NCI-H2171 (cell line): ENCODE data around the gene PSMA3.
A peak's percentile ranks its signal among the peaks of the same experiment; 100 is the strongest.

ENCODE experiments used
- DNase-seq: peaks from one replicate; lab custom pipeline; 2025; lab: John Stamatoyannopoulos, UW

PSMA3 gene

DNA sequence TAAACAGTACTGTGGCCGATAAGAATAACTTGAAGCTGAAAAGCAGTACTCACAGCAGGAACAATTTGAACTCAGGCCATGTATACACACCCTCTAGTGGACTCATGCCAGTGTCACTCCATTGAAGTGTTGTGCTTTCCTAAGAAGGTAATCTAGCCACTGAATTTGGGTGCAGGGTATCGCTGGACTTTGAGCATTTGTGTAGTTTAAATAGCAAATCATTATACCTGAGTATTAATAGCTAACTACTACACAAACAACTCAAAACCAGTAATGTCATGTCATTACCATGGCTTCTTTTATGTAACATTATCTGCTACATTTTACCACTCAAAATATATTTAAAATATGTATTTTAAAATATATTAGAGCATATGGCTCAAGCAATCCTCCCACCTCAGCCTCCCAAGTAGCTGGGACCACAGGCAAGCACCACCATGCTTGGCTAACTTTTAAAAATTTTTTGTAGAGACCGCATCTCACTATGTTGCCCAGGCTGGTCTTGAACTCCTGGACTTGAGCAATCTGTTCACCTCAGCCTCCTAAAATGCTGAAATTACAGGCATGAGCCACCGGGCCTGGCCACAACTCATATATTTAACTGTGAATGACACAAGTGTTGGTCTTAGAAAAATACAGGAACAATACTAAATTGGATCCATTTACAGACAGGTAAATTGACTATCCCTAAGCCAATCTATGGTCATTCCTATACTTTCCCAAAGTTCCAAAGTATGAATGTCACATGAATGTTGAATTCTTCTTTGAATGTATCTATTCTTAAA is 28.1 kb downstream of the PSMA3 start:
- DNase-seq: no peak

DNA sequence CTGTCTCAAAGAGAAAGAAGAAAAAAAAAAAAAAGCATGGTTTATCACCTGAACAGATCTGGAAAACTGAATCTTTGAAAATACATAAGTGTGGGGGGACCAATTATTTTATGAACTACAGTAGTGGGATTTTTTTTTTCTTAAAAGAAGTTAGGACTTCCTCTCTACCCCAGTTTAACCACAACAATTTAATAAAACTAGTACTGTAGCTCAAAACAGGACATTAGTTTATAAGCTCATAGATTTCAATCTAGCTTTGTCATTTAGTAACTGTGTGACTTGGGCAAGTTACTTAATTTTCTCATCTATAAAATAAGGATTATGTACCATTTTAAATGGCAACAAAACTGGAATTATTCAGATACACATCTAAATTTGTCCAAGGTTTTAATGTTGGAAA is 30.2 kb downstream of the PSMA3 start:
- no peak for DNase-seq

DNA sequence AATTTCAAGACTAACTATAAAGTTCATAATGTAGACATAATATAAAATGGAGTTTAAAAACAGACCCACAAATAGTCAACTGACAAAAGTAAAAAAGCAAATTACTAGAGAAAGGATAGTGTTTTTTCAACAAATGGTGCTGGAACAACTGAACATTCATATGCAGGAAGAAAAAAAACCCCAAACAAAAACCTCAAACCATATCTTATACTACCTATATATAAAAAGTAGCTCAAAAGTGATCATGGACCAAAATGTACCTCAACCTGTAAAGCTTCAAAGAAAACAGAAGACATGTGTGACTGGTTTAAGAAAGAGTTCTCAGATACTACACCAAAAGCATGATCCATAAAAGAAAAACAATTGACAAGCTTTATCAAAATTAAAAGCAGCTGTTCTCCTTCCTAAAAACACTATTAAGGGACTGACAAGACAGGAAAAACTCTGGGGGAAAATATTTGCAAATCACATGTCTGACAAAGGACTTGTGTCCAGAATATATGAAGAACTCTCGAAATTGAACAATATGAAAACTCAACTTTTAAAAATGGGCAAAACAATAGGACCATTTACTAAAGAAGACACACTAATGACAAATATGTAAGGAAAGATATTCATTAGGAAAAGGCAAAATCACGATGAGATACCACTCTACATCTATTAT is 31.0 kb downstream of the PSMA3 start:
- DNase-seq: no peak

DNA sequence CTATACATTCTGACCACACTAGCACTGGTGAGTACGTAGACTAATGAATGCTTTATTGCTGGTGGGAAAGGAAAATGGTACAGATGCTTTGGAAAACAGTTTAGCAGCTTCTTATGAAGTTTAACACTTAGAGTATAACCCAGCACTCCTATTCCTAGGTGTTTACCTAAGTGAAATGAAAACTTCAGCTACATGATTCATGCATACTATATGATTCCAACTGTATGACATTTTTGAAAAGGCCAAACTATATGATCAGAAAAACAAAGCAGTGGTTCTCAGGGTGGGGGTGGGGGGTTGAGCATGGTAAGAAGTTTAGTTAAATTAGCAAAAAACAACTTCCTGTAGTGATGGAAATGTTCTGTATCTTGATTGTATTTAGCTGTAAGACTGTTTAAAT is 31.6 kb downstream of the PSMA3 start:
- DNase-seq: no peak

DNA sequence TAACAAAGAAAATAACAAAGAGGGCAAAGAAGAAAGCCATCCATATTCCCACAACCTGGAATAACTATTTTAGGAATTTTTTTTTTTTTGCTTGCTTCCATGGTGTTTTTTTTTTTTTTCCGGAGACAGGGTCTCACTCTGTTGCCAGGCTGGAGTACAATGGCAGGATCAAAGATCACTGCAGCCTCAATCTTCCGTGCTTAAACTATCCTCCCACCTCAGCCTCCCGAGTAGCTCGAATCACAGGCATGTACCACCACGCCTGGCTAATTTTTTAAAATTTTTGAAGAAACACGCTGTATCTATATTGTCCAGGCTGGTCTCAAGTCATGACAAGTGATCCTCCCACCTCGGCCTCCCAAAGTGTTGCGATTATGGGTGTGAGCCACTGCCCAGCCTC is 33.5 kb downstream of the PSMA3 start:
- DNase-seq: no peak

DNA sequence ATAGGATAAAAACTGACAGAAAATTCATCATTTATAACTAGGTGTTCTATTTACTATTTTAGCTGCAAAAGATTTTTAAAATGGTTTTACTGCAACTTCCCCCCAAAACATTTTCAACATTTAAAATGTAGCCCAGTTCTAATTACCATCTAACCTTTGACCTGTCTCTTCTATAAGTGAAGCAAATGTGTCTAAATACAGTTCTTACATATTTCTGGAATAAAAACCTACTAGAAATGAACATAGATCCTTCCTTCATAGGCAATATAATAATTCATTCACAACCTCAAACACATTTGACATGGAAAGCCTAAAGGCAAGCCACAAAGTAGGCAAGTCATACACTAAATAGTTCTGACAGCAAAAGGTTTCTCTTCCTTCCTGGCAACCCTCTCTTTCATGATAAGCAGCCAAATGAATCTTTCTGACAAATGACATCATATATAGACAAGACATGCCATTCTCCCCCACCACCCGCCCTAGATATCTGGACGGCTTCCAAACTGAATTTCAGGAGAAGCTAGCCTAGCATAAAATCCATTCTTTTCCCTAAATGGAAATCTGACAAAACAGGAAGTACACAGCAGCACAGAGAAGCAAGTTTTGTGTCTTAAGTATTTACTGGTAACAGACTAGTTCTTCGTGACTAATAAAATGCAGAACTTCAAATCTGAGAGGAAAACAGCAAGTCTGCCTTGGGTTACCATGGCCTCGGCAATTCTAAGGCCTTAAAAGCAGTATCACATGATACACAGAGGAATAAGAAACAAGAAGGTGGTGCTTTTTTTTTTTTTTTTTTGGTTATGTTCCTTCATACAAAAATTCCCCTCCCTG is 36.5 kb downstream of the PSMA3 start:
- DNase-seq: no peak

DNA sequence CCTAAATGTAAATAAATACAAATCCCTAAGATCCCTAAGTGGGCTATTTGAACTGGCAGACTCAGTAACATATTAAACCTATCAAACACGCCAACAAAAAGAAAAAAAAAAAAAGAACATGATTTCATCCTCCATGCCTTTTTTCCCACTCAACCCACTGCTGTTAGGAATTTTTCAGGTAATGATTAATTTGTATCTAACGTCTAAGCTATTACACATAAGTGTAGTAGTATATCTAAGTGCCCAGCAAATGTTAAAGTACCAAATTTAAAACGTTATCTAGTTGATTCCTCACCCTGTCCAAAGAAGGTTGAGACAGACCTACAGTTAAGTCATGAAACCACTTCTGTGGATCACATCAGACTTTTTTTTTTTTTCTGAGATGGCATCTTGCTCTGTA is 37.3 kb downstream of the PSMA3 start:
- DNase-seq: no peak

DNA sequence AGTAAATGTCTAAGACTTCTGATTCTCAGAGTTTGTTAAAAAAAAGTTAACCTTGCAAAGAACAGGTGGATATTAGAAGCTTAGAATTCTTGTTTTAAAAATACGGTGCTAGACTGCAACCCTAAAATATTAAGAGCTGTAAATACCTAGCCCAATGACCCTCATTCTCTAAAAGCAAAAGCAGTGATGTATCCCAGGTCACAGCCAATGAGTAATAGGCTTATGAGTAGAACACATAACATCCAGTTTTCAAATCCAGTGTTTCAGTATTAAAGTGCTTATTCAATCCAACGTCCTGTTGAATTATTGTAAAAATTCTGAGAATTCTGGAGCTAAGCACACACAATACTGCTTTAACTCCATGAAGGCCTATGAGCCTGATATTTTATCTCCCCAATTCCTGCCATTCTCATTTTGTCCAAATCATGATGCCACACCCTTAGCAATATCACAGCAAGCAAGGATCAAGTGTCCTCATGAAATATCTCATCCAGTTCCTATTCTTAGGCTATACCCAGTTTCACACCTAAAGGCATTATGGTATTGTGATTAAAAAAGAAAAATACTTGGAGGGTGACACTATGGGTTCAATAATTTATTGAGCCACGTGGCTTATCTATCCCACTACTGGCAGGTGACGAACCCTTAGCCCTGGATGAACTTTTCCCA is 38.4 kb downstream of the PSMA3 start:
- DNase-seq: no peak

DNA sequence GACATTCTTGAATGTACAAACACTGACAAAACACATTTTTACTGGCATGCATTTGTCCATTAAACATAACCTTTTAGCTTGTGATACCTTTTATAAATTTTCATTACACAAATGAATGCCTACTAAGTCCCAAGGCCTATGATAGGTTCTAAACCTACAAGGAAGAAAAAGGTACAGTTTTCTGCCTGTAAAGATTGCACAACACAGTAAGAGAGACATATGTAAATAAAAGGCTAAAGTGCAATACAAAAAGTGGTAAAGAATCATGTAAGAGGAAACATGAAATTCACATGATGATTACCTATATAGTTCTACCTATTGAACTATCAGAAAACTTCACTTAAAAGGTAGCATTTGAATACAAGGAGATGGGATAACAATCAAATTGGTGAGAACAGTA is 39.1 kb downstream of the PSMA3 start:
- DNase-seq: no peak

DNA sequence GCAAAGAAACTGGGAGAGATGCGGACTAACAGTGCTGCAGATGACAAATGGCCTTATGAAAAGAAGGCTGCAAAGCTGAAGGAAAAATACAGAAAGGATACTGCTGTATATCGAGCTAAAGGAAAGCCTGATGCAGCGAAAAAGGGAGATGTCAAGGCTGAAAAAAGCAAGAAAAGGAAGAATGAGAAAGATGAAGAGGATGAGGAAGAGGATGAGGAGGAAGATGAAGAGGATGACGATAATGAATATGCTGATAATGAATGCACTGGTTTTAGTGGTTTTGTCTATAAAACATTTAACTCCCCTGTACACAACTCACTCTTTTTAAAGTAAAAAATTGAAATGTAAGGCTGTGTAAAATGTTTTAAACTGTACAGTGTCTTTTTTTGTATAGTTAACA is 40.5 kb downstream of the PSMA3 start:
- no peak for DNase-seq

DNA sequence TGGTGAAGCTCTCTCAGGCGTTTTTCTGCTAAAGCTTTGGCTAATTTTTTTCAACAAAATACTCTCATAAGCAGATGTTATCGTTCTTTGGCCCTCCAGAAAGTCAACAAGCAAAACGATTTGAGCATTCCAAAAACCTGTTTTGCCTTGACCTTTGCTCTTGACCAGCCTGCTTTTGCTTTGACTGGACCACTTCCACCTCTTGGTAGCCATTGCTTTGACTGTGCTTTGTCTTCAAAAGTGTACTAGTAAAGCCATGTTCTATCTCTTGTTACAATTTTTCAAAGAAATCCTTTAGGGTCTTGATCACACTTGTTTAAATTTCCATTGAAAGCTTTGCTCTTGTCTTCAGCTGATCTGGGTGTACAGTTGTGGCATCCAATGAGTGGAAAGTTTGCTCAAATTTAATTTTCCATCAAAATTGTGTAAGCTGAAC is 43.0 kb downstream of the PSMA3 start:
- no peak for DNase-seq

DNA sequence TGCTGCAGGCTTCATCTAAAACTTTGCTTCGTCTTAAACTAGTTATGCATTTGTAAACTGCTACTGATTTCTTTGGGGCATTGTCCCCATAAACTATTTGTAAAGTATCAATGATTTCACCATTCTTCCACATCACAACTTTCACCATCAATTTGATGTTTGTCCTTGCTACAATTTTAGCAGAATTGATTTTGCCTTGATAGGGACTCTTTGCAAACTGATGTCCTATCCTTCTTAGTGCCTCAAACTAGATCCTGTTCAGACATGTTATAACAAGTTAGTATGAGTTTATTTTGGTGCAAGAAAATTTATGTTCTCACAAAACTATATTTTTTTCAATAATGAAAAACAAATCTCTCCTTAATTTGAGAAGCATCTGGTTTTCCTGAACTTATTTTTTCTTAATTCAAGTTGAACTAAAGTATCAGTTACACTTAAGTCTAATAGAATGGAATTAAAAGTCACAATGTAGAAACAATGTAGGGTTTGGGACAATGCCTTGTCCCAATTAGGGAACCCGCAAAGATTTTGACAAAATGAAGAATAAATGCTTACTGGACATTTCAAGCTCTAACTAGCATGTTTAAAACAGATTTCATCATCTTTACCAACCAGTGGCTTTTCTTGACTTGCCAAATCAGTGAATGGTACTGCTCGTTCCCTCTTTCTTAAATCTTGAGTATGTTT is 43.6 kb downstream of the PSMA3 start:
- no peak for DNase-seq

DNA sequence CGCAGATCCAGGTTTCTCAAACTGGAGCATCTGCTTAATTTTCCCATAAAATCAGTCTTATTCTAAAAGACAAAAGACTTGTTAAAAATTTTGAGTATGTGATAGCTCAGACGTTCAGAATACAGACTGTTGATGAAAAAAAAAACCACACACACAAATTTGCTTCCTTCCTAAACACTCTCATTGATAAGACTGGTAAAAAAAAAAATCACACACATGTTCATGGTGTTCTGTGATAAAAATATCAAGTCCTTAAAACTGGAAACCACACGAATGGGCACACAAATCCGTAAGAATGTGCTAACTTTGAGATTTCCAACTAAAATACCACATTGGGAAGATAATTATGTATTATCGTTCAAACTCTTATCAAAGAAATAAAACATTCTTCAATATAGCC is 47.0 kb downstream of the PSMA3 start:
- DNase-seq: no peak

DNA sequence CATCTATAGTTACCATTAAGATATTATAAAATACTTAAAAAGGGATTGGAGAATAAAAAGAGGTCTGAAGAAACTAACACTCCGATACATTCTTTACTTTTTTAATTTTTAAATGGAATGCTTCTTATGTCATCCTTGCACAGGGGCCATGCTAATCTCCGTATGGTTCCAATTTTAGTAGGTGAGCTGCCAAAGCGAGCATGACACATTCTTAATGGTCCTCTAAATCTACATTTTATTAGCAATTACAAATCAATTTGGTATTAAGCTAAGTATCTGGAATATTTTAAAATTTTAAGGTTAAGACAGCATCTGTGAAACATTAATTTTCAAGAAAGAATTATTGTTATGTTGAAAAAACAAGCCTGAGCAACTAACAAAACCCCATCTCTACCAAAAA is 47.5 kb downstream of the PSMA3 start:
- no peak for DNase-seq

DNA sequence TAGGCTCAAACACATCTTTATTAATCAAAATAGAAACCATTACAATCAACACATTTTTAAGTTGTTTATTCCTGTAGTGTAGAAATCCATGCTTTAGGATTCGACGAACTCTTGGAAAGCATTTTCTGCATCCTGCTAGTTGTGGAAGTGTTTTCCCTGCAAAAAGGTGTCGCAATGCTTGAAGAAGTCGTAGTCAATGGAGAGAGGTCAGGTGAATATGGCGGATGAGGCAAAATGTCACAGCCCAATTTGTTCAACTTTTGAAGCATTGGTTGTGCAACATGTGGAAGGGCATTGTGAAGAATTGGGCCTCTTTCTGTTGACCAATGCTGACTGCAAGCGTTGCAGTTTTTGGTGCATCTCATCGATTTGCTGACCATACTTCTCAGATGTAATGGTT is 49.6 kb downstream of the PSMA3 start:
- DNase-seq: no peak

DNA sequence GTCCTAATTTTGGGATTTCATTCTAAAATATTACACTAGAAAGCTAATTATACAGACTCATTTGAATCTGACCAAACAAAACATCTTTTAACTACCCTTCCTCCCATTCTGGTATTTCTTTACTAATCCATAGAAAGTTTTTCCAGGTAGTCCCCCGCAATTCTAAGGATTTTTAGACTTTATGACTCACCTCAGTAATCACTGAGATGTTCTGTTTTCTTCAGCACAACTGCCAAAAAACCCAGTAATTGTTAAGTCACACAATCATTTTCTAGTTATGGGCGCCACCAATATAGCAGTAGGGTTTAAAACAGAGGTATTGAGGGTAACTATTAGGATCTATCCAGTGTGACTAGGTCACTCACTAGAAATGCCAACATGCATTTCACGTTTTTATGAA is 52.1 kb downstream of the PSMA3 start:
- DNase-seq: no peak

DNA sequence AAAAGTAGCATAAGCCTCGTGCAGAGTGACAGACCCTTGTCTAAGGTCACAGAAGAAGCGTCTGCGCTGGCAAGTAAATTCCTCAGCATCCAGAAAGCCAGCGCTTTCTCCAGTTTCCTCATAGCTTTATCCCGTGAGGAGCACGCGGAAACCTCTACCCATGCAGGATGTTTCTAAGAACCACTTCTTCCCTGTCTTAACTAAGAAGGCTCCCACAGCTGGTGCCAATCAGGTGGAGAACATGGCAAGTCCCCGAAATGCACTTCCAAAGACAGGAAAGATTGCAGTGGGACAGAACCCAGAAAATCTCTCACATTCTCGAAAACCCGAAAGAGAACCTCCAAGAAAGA is 52.7 kb downstream of the PSMA3 start:
- no peak for DNase-seq

DNA sequence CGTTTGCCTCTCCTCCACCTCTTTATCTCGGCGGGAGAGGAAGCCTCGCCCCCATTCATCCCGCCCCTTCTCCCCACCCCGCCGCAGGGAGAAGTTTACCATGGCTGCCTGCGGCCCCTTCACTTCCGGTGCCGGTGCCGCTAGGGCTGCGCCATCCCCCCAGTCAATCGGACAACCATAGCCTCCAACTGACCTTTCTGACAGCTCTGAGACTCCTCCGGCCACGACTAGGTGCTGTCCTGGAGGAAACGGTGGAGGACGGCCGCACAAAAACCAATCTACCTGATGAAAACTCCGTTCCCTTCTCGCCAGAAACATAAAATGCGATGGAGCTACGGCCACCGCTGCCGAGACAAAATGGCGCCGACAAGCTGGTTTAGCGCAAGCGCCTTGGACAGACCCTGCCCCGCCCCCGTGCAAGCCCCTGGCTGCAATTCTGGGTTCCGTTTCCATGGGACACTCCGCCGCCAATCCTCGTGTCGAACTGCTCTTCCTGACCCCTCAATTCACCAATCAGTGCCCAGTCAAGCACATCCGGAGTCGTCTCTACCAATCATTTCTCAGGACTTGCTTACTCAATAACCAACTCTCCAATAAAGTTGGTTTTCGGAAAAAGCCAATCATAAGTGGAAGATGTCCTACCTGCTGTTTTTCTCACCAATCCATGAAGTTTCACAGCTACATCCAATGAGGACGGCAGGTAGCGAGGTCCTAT is 53.3 kb downstream of the PSMA3 start:
- DNase-seq: peak; percentile 100

DNA sequence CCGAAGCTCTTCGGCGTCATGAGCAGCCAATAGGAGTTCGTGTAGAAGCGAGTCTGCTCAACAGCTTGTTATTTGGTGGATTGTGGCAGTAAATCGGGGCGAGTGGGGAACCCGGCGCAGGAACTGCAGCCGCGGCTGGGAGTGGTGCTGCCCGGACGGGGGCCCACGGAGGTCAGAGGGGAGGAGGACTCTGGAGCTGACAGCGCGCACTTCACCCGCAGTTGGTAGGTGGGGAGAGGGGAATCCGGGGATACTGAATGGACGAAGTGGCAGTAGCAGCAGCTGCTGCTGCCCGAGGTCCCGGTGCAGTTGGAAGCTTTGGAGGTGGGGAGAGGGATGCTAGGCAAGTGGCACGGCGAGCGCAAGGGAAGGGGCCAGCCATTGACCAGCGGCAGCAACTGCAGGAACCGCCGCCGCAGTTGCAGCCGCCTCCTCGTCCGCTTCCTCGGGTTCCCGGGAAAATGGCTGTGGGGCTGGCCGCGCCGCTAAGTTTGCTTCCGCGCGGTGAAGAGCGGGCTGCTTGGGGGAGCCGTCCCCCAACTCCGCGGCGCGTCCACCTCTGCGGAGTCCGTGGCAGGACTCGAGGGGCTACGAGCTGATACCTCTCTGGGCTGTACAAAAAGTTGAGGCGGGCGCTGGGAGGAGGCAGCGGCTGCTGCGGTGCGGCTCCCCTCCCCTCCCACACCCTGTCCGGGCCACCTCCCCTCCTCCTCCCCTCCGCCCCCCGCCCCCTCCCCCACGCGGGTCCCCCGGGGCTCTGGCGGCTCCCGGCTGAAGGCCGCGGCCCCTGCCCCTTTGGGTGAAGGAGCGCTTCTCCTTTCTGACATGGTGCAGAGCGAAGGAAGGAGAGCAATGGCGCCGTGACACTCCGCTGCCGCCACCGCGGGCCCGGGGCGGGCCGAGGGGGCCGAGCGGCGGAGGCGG is 54.1 kb downstream of the PSMA3 start, which contains the start of gene ARID4A:
Gene ARID4A, plus strand, starts transcription at position 79 of the 924 bp plus-strand sequence. CDS start 1,300 bp downstream, outside the sequence.
- no peak for DNase-seq
